ENCODE results near the gene JPH3.

GRCh38 chr16:87739801-87740200 lies 137.5 kb downstream of the JPH3 start:
- TF ChIP-seq CTCF (IDR thresholded peaks at IDR 0.05; ENCODE audit: poor library complexity), result no peak
- no peak for TF ChIP-seq EZH2phosphoT487 (IDR thresholded peaks at IDR 0.05; ENCODE audit: low read depth, severe bottlenecking, unreplicated experiment)
